H1 (cell line): ENCODE data around the gene COL25A1. TPM values are rescaled to one million over a fixed set of nuclear protein-coding genes. Genes with fewer than 3 reads are reported as not detected.

ENCODE experiments used
- CTCF ChIA-PET: fragments of 300-600 bp; sonication (Branson Sonifier 250); formaldehyde crosslinking; loops from one replicate; lab custom pipeline; 2021; ENCODE audit not compliant: partially characterized antibody; lab: Charles Lee
- POLR2A ChIA-PET: fragments of 300-600 bp; sonication (Branson Sonifier 250); formaldehyde crosslinking; loops from one replicate; lab custom pipeline; 2021; ENCODE audit warnings: inconsistent platforms; ENCODE audit not compliant: partially characterized antibody; lab: Charles Lee
- DNase-seq, 2 experiments: peaks; one replicate each; pipeline versions ENCODE4 v3.0.0 to v3.0.0-alpha.2; 2010 to 2022; ENCODE audit warnings: low spot score in 2 of 2, low read depth in 1 of 2, mixed read lengths in 1 of 2
- FAIRE-seq: peaks from 2 replicates; lab custom pipeline; 2011; peaks lifted over from hg19 to GRCh38; lab: Jason Lieb, UNC
- H2AFZ ChIP-seq: 2 replicates; pipeline ENCODE4 v1.8.1; 2012; ENCODE audit warnings: low read length, inconsistent platforms
- H2AK5ac ChIP-seq: 2 replicates; pipeline ENCODE4 v1.6.1; 2013; ENCODE audit warnings: low read depth, low read length
- H2BK120ac ChIP-seq: replicated peaks from 2 replicates; pipeline ENCODE3; 2013; ENCODE audit warnings: low read depth, low read length, inconsistent platforms
- H2BK12ac ChIP-seq: 2 replicates; pipeline ENCODE4 v1.6.1; 2013; ENCODE audit warnings: low read depth, low read length
- H2BK15ac ChIP-seq: 2 replicates; pipeline ENCODE4 v1.6.1; 2013; ENCODE audit warnings: low read length
- H2BK20ac ChIP-seq: 2 replicates; pipeline ENCODE4 v1.6.1; 2013; ENCODE audit warnings: low read length
- H2BK5ac ChIP-seq: 2 replicates; pipeline ENCODE4 v1.6.1; 2013; ENCODE audit warnings: low read depth, low read length
- H3K14ac ChIP-seq: 2 replicates; pipeline ENCODE4 v1.6.1; 2013; ENCODE audit warnings: inconsistent platforms; ENCODE audit not compliant: insufficient read length
- H3K18ac ChIP-seq: 2 replicates; pipeline ENCODE4 v1.6.1; 2013; ENCODE audit warnings: low read length; ENCODE audit errors: extremely low read depth
- H3K23ac ChIP-seq: 2 replicates; pipeline ENCODE4 v1.6.1; 2013; ENCODE audit warnings: inconsistent platforms; ENCODE audit not compliant: insufficient read length
- H3K23me2 ChIP-seq: 2 replicates; pipeline ENCODE4 v1.6.1; 2013; ENCODE audit warnings: low read depth, low read length
- H3K27ac ChIP-seq: 2 replicates; pipeline ENCODE4 v1.6.1; 2011; ENCODE audit warnings: low read depth, low read length, inconsistent platforms
- H3K27me3 ChIP-seq, 4 experiments: replicated peaks in 1 of 4; 1 replicate in 1 of 4; 2 replicates in 3 of 4; pipeline versions ENCODE4 v1.6.1 to v1.8.1; 2011 to 2013; ENCODE audit warnings: low read length in 3 of 4, mild to moderate bottlenecking in 3 of 4, inconsistent platforms in 2 of 4, mixed read lengths in 2 of 4, moderate library complexity in 1 of 4; ENCODE audit not compliant: control insufficient read depth in 3 of 4, insufficient read depth in 3 of 4; ENCODE audit errors: extremely low read depth in 1 of 4
- H3K36me3 ChIP-seq, 4 experiments: 2 replicates each; pipeline versions ENCODE4 v1.6.1 to v1.8.1; 2011 to 2013; ENCODE audit warnings: mild to moderate bottlenecking in 4 of 4, low read length in 3 of 4, moderate library complexity in 2 of 4, control low read depth in 1 of 4, inconsistent platforms in 1 of 4; ENCODE audit not compliant: insufficient read depth in 4 of 4, control insufficient read depth in 2 of 4
- H3K4ac ChIP-seq: replicated peaks from 2 replicates; pipeline ENCODE3; 2013; ENCODE audit warnings: low read length, low read depth, mixed read lengths, inconsistent platforms; ENCODE audit not compliant: insufficient read length
- H3K4me1 ChIP-seq, 4 experiments: replicated peaks in 1 of 4; 1 replicate in 1 of 4; 2 replicates in 3 of 4; pipeline versions ENCODE4 v1.6.1 to v1.8.1; 2011 to 2013; ENCODE audit warnings: low read length in 3 of 4, inconsistent platforms in 2 of 4, mixed read lengths in 1 of 4; ENCODE audit not compliant: insufficient read depth in 4 of 4, control insufficient read depth in 3 of 4
- H3K4me2 ChIP-seq, 2 experiments: 2 replicates each; pipeline versions ENCODE4 v1.6.1 to v1.8.1; 2011 to 2013; ENCODE audit warnings: low read depth in 2 of 2, low read length in 2 of 2, control low read depth in 1 of 2, inconsistent platforms in 1 of 2, mild to moderate bottlenecking in 1 of 2; ENCODE audit not compliant: insufficient read depth in 1 of 2
- H3K4me3 ChIP-seq, 4 experiments: fragments of 200-600, 300-600 bp in 1 of 4; sonication (generic), shearing (Covaris generic), sonication (Bioruptor Twin) in 1 of 4; 2 replicates each; pipeline versions ENCODE4 v1.5.1 to v1.8.1; 2011 to 2016; ENCODE audit warnings: low read length in 4 of 4, low read depth in 3 of 4, control low read depth in 2 of 4, inconsistent platforms in 2 of 4, mild to moderate bottlenecking in 2 of 4, mixed read lengths in 1 of 4, moderate library complexity in 1 of 4; ENCODE audit not compliant: insufficient read depth in 2 of 4; ENCODE audit errors: extremely low read depth in 1 of 4
- H3K56ac ChIP-seq: replicated peaks from 2 replicates; pipeline ENCODE3; 2013; ENCODE audit warnings: low read depth, mild to moderate bottlenecking, mixed read lengths, low read length, inconsistent platforms; ENCODE audit not compliant: insufficient read length
- H3K79me1 ChIP-seq: 2 replicates; pipeline ENCODE4 v1.6.1; 2013; ENCODE audit warnings: low read depth, low read length, control low read depth
- H3K79me2 ChIP-seq, 2 experiments: 2 replicates each; pipeline versions ENCODE4 v1.6.1 to v1.8.1; 2012 to 2013; ENCODE audit warnings: low read length in 2 of 2, mild to moderate bottlenecking in 2 of 2, inconsistent platforms in 1 of 2; ENCODE audit not compliant: insufficient read depth in 2 of 2, control insufficient read depth in 1 of 2
- H3K9ac ChIP-seq, 4 experiments: replicated peaks in 1 of 4; 1 replicate in 1 of 4; 2 replicates in 3 of 4; pipeline versions ENCODE4 v1.6.1 to v1.8.1; 2011 to 2013; ENCODE audit warnings: low read depth in 3 of 4, low read length in 3 of 4, control low read depth in 2 of 4, mild to moderate bottlenecking in 2 of 4, moderate library complexity in 2 of 4, inconsistent platforms in 1 of 4; ENCODE audit errors: extremely low read depth in 1 of 4
- H3K9me3 ChIP-seq, 2 experiments: 2 replicates each; pipeline versions ENCODE4 v1.6.1 to v1.8.1; 2012 to 2013; ENCODE audit warnings: mild to moderate bottlenecking in 2 of 2, moderate library complexity in 2 of 2, control low read depth in 1 of 2, inconsistent platforms in 1 of 2, low read depth in 1 of 2, low read length in 1 of 2, mixed read lengths in 1 of 2; ENCODE audit not compliant: insufficient read depth in 2 of 2
- H4K20me1 ChIP-seq, 2 experiments: replicated peaks in 1 of 2; 2 replicates each; pipeline versions ENCODE3 to v1.8.1; 2011 to 2013; ENCODE audit warnings: inconsistent platforms in 2 of 2, low read length in 2 of 2, mild to moderate bottlenecking in 1 of 2; ENCODE audit not compliant: insufficient read depth in 2 of 2, control insufficient read depth in 1 of 2
- H4K5ac ChIP-seq: 2 replicates; pipeline ENCODE4 v1.6.1; 2013; ENCODE audit warnings: low read length, low read depth, mixed read lengths, inconsistent platforms; ENCODE audit not compliant: insufficient read length
- H4K8ac ChIP-seq: 2 replicates; pipeline ENCODE4 v1.8.0; 2013; ENCODE audit warnings: mild to moderate bottlenecking, moderate library complexity, low read length, inconsistent platforms; ENCODE audit not compliant: insufficient read depth; ENCODE audit errors: extremely low read depth
- H4K91ac ChIP-seq: replicated peaks from 2 replicates; pipeline ENCODE3; 2013; ENCODE audit warnings: low read length, mixed read lengths, inconsistent platforms; ENCODE audit not compliant: insufficient read length
- BACH1 ChIP-seq: IDR thresholded peaks from 2 replicates; pipeline ENCODE4 v1.6.1; 2012; ENCODE audit warnings: low read length, improper control_type of control experiment
- NRF1 ChIP-seq: IDR thresholded peaks from 2 replicates; pipeline ENCODE4 v1.6.1; 2011; ENCODE audit warnings: mild to moderate bottlenecking, low read depth, low read length, improper control_type of control experiment
- WGBS, 2 experiments: shearing (Covaris generic) in 1 of 2; methylation state at CpG; one replicate each; pipeline versions ENCODE4 v1.1.6 to v1.1.7; 2013 to 2015; ENCODE audit warnings: low lambda C conversion rate in 2 of 2, mixed read lengths in 2 of 2, inconsistent platforms in 1 of 2, low coverage in 1 of 2, missing lambda C conversion rate in 1 of 2; ENCODE audit not compliant: insufficient replicate concordance in 2 of 2, insufficient coverage in 1 of 2, insufficient read length in 1 of 2; ENCODE audit errors: extremely low coverage in 1 of 2, missing lambda C conversion rate in 1 of 2; 5-methylcytosine and 5-hydroxymethylcytosine counted together
- polyA plus RNA-seq, 7 experiments: library from polyadenylated mRNA; depleted of rRNA in 3 of 7; stranded (reverse) in 5 of 7; unstranded in 2 of 7; fragments of >200 nt in 5 of 7; fragments of 200-250 nt in 2 of 7; gene quantifications; 1 replicate in 5 of 7; 2 replicates in 1 of 7; 4 replicates in 1 of 7; pipeline versions ENCODE4 v1.2.1 to v1.2.3, GENCODE V29; 2011 to 2013; ENCODE audit warnings: missing spikeins in 2 of 7, mixed read lengths in 2 of 7
- total RNA-seq: library from RNA; stranded (reverse); fragmentation: NEBNext Ultra II Directional; extraction: Animal tissue kit (Norgen Biotek cat#: 25700); gene quantifications from 2 replicates; pipeline ENCODE4 v1.2.1, GENCODE V29; 2021

The COL25A1 gene
- total and polyA plus RNA-seq, 2 of the 8 experiments (the other 6 are each of a cell fraction or from before 2014, with no cell fraction given), result 1.1 to 8.3 TPM

DNA sequence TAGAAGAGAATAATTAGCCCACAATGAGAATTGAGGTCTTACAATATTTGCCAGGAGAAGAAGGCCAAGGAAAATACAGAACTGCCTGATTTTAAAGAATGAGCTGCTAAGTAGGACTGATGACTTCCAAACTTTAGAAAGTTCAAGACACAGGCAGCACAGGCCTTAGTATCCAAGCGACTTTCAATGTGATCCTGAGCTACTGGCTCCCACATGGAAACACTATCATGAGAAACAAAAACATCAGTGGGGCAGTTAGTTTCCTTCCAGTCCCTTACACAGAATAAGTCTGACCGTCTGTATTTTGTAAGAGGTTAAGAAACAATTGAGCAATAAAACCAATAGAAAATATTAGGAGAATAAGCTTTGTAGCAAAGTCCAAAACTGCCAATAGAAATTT is 251.4 kb downstream of the COL25A1 start:
- Histone ChIP-seq H2BK12ac (no peak overlapping the region), H3K79me1 (no peaks in the 10 kb centered on the region), H2BK15ac (no peak overlapping the region), H3K79me2 (no peaks in the 10 kb centered on the region), H3K27ac (no peak overlapping the region), H3K23me2 (no peaks in the 10 kb centered on the region), H3K9ac (no peak overlapping the region), H2BK5ac (no peak overlapping the region), H3K18ac (no peak overlapping the region), H3K23ac (no peak overlapping the region), H4K20me1 (no peaks in the 10 kb centered on the region), H3K9me3 (no peaks in the 10 kb centered on the region), H3K4me3 (no peak overlapping the region), H2BK20ac (no peak overlapping the region), H4K8ac (no peak overlapping the region), H3K4me2 (no peak overlapping the region), H3K4me1 (no peaks in the 10 kb centered on the region), H2AK5ac (no peak overlapping the region), H3K27me3 (no peaks in the 10 kb centered on the region), H2BK120ac (no peak overlapping the region), H2AFZ (no peak overlapping the region), H4K91ac (no peak overlapping the region), H4K5ac (no peak overlapping the region), H3K14ac (no peak overlapping the region), H3K56ac (no peak overlapping the region), H3K4ac (no peak overlapping the region), H3K36me3 (no peaks in the 10 kb centered on the region)
- CTCF ChIA-PET, result interaction anchor here (0.7 kb wide), 1 partner anchor 1010 kb away, joined by 3 read pairs; no protein-coding TSS in a partner anchor
- FAIRE-seq, result no peak
- POLR2A ChIA-PET, result no interaction called here
- DNase-seq, result no peak
- 77% methylated on average over 2 of the region's 2 CpGs; no CpG with 5 or more reads in 1 of the 2 experiments for WGBS, 2 experiments
- TF ChIP-seq BACH1 (no peak), NRF1 (no peak)
